ENCODE data around the gene TPP1. TPM values are rescaled to one million over a fixed set of nuclear protein-coding genes. Genes with fewer than 3 reads are reported as not detected.

TPP1 gene
- total and polyA plus RNA-seq, 9 of the 15 experiments (the other 6 are each of a cell fraction or from before 2014, with no cell fraction given), result 7.5 to 75.8 (median 15.7) TPM

DNA sequence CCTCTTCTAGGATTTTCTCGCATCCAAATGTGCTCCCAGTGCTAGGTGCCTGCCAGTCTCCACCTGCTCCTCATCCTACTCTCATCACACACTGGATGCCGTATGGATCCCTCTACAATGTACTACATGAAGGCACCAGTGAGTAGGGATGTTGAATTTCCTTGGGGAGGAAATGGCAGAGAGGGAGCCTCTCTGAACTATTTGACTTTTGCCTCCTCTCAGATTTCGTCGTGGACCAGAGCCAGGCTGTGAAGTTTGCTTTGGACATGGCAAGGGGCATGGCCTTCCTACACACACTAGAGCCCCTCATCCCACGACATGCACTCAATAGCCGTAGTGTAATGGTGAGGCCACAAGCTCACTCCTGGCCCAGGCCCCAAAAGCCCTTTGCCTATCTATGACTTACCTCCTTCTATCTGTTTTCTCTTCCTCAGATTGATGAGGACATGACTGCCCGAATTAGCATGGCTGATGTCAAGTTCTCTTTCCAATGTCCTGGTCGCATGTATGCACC, 9.7 kb downstream of the TPP1 start:
- Histone ChIP-seq H3K36me3 (ENCODE audit: control insufficient read depth, insufficient read depth, low read length) (peaks cover 55% of the 10 kb centered on the region), H3K9me3 (replicated peaks; ENCODE audit: control insufficient read depth, insufficient read depth, low read depth, low read length) (no peaks in the 10 kb centered on the region), H3K79me2 (ENCODE audit: control insufficient read depth, insufficient read depth, low read length) (peaks cover 52% of the 10 kb centered on the region), H2AFZ (ENCODE audit: low read depth, low read length) (no peak overlapping the region), H3K27ac (ENCODE audit: extremely low read depth, low read depth, low read length) (no peak overlapping the region), H3K4me3 (no peak overlapping the region), H3K9me1 (ENCODE audit: control insufficient read depth, insufficient read depth, low read length) (no peaks in the 10 kb centered on the region), H3K4me2 (ENCODE audit: insufficient read depth, low read length) (no peak overlapping the region), H3K27me3 (ENCODE audit: control insufficient read depth in 2 of 2, insufficient read depth in 2 of 2, low read length in 2 of 2) (no peaks in the 10 kb centered on the region), H4K20me1 (replicated peaks; ENCODE audit: control insufficient read depth, insufficient read depth, low read length) (no peaks in the 10 kb centered on the region), H3K9ac (ENCODE audit: insufficient read depth in 1 of 2, low read depth in 2 of 2, low read length in 2 of 2) (peak overlapping the region in 1 of 2 experiments; percentile 10; a peak in 1 of 4 replicates), H3K4me1 (replicated peaks in 1 of 2; ENCODE audit: control insufficient read depth in 2 of 2, insufficient read depth in 2 of 2, low read length in 2 of 2) (peaks cover 33% of the 10 kb centered on the region in 2 experiments)
- WGBS (ENCODE audit: insufficient coverage, low coverage, missing lambda C conversion rate), result 79% methylated on average over 8 of the region's 8 CpGs
- in situ Hi-C loops (cut with MboI) (loop anchor here (5.0 kb wide), 1 partner anchor 77 kb away; no protein-coding TSS in a partner anchor), intact Hi-C loops (cut with micrococcal nuclease) (no loop called here)
- DNase-seq (ENCODE audit: extremely low read depth in 1 of 4, low spot score in 3 of 4), result no peak
- ChIA-PET POLR2A (interaction anchor here (1.8 kb wide), 1 partner anchor 9 kb away, joined by 11 read pairs; the partner anchor contains the start of gene TPP1), CTCF (ENCODE audit: low intra/inter-chr PET ratio) (no interaction called here)
- FAIRE-seq, result no peak
- no peak for ATAC-seq
- no TSS peak for BruUV-seq (replicated peaks)
- TF ChIP-seq IRF2 (CRISPR knock-in tag; IDR thresholded peaks at IDR 0.05) (no peak), POLR2AphosphoS2 (IDR thresholded peaks at IDR 0.05; ENCODE audit: low read length) (peak; percentile 77), DIDO1 (tag; IDR thresholded peaks at IDR 0.05; ENCODE audit: low read depth) (no peak), SP1 (CRISPR knock-in tag; IDR thresholded peaks at IDR 0.05) (0 out of 2 replicates have a peak, but pooled peaks have one; percentile 27), POLR2A (conservative IDR thresholded peaks at IDR 0.05) (peak; percentile 4; the same call in 1 of the 2 replicates), CBFB (CRISPR knock-in tag; IDR thresholded peaks at IDR 0.05) (no peak), ZBTB7A (IDR thresholded peaks at IDR 0.05; ENCODE audit: borderline replicate concordance, control insufficient read depth, low read depth, low read length) (no peak), ZNF445 (CRISPR knock-in tag; IDR thresholded peaks at IDR 0.05; ENCODE audit: low read depth) (no peak), ZNF79 (CRISPR knock-in tag; IDR thresholded peaks at IDR 0.05; ENCODE audit: low read depth) (no peak), TCF3 (CRISPR knock-in tag; IDR thresholded peaks at IDR 0.05) (no peak), DDX20 (tag; IDR thresholded peaks at IDR 0.05; ENCODE audit: low read depth) (no peak)
- TF ChIP-seq, protein P1, sequence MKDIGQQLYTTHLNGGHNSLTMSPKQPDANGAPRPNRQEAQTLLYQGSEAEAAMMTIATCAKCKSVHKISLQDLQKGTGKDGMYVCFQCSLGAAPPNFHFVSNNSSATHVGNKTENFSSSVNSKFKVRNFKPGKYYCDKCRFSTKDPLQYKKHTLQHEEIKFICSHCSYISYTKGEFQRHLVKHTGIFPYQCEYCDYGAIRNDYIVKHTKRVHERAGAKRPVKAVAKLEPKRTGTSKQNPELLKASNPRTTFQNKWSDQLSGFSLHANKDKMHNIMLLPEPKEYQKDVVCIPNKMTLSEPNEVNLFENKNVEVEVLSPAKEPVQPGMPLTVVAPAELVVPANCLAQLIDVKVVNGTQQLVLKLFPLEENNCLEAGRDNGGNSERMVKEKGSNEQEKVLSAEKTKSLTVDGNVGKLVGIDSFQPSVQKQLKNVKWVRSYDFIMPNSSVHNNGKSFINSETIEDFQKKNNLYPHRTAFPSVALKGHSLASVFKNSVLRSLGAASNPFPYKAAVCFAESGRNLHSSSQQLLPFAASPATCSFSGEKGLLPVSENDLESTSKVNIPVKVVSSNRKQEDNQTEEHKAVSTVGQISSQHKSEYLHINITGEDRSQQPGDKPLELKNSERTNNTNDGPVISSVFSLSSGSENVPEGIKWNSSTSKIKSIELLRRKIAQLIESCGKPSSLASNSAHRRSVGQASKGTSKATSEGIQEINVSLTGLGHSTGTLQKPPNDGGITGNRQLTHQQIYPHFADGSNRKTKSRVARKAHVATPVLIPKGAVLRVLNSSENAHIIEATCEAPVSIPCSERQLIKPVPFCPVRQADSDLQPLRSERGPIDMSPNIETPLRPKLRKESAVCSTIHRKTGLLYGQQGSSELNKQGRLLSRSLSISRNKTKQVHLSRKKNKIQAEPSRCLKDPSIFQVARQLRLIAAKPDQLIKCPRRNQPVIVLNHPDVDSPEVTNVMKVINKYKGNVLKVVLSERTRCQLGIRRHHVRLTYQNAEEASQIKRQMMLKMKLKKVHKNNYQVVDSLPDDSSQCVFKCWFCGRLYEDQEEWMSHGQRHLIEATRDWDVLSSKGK (CRISPR knock-in tag; IDR thresholded peaks at IDR 0.05), result no peak
- TF ChIP-seq, protein P2, sequence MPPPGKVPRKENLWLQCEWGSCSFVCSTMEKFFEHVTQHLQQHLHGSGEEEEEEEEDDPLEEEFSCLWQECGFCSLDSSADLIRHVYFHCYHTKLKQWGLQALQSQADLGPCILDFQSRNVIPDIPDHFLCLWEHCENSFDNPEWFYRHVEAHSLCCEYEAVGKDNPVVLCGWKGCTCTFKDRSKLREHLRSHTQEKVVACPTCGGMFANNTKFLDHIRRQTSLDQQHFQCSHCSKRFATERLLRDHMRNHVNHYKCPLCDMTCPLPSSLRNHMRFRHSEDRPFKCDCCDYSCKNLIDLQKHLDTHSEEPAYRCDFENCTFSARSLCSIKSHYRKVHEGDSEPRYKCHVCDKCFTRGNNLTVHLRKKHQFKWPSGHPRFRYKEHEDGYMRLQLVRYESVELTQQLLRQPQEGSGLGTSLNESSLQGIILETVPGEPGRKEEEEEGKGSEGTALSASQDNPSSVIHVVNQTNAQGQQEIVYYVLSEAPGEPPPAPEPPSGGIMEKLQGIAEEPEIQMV (tag; conservative IDR thresholded peaks at IDR 0.05; ENCODE audit: low read depth), result no peak
- TF ChIP-seq, protein P3, sequence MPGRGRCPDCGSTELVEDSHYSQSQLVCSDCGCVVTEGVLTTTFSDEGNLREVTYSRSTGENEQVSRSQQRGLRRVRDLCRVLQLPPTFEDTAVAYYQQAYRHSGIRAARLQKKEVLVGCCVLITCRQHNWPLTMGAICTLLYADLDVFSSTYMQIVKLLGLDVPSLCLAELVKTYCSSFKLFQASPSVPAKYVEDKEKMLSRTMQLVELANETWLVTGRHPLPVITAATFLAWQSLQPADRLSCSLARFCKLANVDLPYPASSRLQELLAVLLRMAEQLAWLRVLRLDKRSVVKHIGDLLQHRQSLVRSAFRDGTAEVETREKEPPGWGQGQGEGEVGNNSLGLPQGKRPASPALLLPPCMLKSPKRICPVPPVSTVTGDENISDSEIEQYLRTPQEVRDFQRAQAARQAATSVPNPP (IDR thresholded peaks at IDR 0.05; ENCODE audit: borderline replicate concordance, insufficient read depth, insufficient read length), result no peak
- TF ChIP-seq, protein P4, sequence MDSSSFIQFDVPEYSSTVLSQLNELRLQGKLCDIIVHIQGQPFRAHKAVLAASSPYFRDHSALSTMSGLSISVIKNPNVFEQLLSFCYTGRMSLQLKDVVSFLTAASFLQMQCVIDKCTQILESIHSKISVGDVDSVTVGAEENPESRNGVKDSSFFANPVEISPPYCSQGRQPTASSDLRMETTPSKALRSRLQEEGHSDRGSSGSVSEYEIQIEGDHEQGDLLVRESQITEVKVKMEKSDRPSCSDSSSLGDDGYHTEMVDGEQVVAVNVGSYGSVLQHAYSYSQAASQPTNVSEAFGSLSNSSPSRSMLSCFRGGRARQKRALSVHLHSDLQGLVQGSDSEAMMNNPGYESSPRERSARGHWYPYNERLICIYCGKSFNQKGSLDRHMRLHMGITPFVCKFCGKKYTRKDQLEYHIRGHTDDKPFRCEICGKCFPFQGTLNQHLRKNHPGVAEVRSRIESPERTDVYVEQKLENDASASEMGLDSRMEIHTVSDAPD (CRISPR knock-in tag; IDR thresholded peaks at IDR 0.05), result no peak

Measured in K562 (cell line).